ENCODE data around the gene E4F1. TPM values are rescaled to one million over a fixed set of nuclear protein-coding genes. Genes with fewer than 3 reads are reported as not detected.

Gene E4F1
- total and polyA plus RNA-seq, 2 of the 8 experiments (the other 6 are each of a cell fraction or from before 2014, with no cell fraction given), result 22.2 to 27.0 TPM

DNA sequence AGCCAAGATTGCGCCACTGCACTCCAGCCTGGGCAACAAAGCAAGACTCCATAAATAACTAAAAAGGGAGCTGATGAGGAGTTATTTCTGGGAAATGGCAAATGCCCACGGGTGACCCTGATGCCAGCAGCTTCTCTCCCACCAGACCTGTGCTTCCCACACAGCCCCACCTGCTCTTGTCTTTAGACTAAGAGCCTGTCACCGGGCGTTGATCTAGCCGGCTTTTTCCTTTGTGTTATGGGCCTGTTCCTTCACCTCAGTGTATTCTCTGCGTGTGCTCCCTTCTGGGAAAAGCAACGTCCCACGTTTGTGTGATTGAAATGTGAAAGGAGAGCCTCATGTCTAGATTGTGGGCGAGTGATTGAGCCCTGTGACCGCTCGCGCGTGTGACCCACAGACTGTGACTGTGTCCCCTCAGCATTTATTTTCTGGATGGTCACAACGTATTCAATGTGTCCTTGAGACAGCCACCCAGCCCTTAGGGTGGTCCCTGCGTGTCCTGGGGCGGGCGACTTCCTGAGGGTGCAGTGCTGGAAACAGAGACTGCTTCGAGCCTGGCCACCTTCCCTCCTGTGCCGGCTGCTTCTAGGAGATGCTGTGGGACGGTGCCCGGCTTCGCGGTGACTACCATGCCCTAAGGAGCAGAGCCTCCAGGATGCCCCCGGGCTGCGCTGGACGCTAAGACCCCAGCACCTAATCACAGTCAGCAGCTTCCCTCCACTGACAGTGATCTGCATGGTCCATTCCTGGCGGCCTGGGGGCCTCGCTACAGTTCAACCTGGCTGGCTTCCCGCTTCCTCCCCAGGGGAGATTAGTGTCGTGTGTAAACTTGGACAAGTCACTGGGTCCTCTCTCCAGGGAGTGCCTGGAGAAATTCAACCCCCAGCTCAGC lies 52.3 kb downstream of the E4F1 start:
- Histone ChIP-seq H3K27ac (ENCODE audit: low read depth, low read length) (no peak overlapping the region), H2AFZ (ENCODE audit: low read length) (no peak overlapping the region), H2AK5ac (ENCODE audit: low read depth, low read length) (no peak overlapping the region), H4K20me1 (replicated peaks in 1 of 2; ENCODE audit: control insufficient read depth in 1 of 2, insufficient read depth in 2 of 2, low read length in 2 of 2) (peaks cover 3 to 11% of the 10 kb centered on the region in 2 experiments), H3K18ac (ENCODE audit: extremely low read depth, low read length) (no peak overlapping the region), H3K27me3 (replicated peaks in 1 of 4; ENCODE audit: control insufficient read depth in 3 of 4, extremely low read depth in 1 of 4, insufficient read depth in 3 of 4, low read length in 3 of 4) (no peaks in the 10 kb centered on the region), H2BK15ac (ENCODE audit: low read length) (no peak overlapping the region), H3K4ac (replicated peaks; ENCODE audit: insufficient read length, low read depth, low read length) (no peak overlapping the region), H2BK12ac (ENCODE audit: low read depth, low read length) (no peak overlapping the region), H3K4me2 (ENCODE audit: insufficient read depth in 1 of 2, low read depth in 2 of 2, low read length in 2 of 2) (no peak overlapping the region), H3K79me1 (ENCODE audit: low read depth, low read length) (peaks cover 6% of the 10 kb centered on the region), H3K79me2 (ENCODE audit: control insufficient read depth in 1 of 2, insufficient read depth in 2 of 2, low read length in 2 of 2) (no peaks in the 10 kb centered on the region; a peak in 1 of 4 replicates), H3K9ac (replicated peaks in 1 of 4; ENCODE audit: extremely low read depth in 1 of 4, low read depth in 3 of 4, low read length in 3 of 4) (no peak overlapping the region), H3K4me1 (replicated peaks in 1 of 4; ENCODE audit: control insufficient read depth in 3 of 4, insufficient read depth in 4 of 4, low read length in 3 of 4) (no peaks in the 10 kb centered on the region; a peak in 1 of 7 replicates), H3K14ac (ENCODE audit: insufficient read length) (no peak overlapping the region), H3K23me2 (ENCODE audit: low read depth, low read length) (no peaks in the 10 kb centered on the region), H3K9me3 (ENCODE audit: insufficient read depth in 2 of 2, low read depth in 1 of 2, low read length in 1 of 2) (no peaks in the 10 kb centered on the region), H4K5ac (ENCODE audit: insufficient read length, low read depth, low read length) (no peak overlapping the region), H4K8ac (ENCODE audit: extremely low read depth, insufficient read depth, low read length) (peak overlapping the region; percentile 53; the same call in 1 of the 2 replicates), H2BK120ac (replicated peaks; ENCODE audit: low read depth, low read length) (no peak overlapping the region), H3K36me3 (ENCODE audit: control insufficient read depth in 2 of 4, insufficient read depth in 4 of 4, low read length in 3 of 4) (no peaks in the 10 kb centered on the region), H3K4me3 (ENCODE audit: extremely low read depth in 1 of 4, insufficient read depth in 2 of 4, low read depth in 3 of 4, low read length in 4 of 4) (no peak overlapping the region), H4K91ac (replicated peaks; ENCODE audit: insufficient read length, low read length) (no peak overlapping the region), H2BK5ac (ENCODE audit: low read depth, low read length) (no peak overlapping the region), H2BK20ac (ENCODE audit: low read length) (no peak overlapping the region), H3K23ac (ENCODE audit: insufficient read length) (no peak overlapping the region), H3K56ac (replicated peaks; ENCODE audit: insufficient read length, low read depth, low read length) (no peak overlapping the region)
- WGBS, 2 experiments (ENCODE audit: extremely low coverage in 1 of 2, insufficient coverage in 1 of 2, insufficient read length in 1 of 2, insufficient replicate concordance in 2 of 2, low coverage in 1 of 2, low lambda C conversion rate in 2 of 2, missing lambda C conversion rate in 1 of 2), result 88% methylated on average over 30 of the region's 30 CpGs; no CpG with 5 or more reads in 1 of the 2 experiments
- no peak for DNase-seq (ENCODE audit: low read depth in 1 of 2, low spot score in 2 of 2)
- TF ChIP-seq SP1 (IDR thresholded peaks at IDR 0.05; ENCODE audit: low read depth, low read length) (no peak), RNF2 (IDR thresholded peaks at IDR 0.05; ENCODE audit: borderline replicate concordance, low read depth, low read length, missing control alignments, poor library complexity, severe bottlenecking) (no peak), SAP30 (IDR thresholded peaks at IDR 0.05; ENCODE audit: insufficient read depth, insufficient replicate concordance, low read length) (no peak), BCL11A (IDR thresholded peaks at IDR 0.05; ENCODE audit: low read depth in 2 of 2, low read length in 2 of 2) (no peak), KDM5A (IDR thresholded peaks at IDR 0.05; ENCODE audit: low read length) (no peak), CEBPB (IDR thresholded peaks at IDR 0.05; ENCODE audit: low read depth, low read length) (no peak), SIN3A (conservative IDR thresholded peaks at IDR 0.05 in 1 of 2, IDR thresholded peaks at IDR 0.05 in 1 of 2; ENCODE audit: low read depth in 1 of 2, low read length in 2 of 2) (no peak), CREB1 (IDR thresholded peaks at IDR 0.05) (no peak), SIX5 (IDR thresholded peaks at IDR 0.05; ENCODE audit: low read depth, low read length) (no peak), POLR2AphosphoS5 (IDR thresholded peaks at IDR 0.05; ENCODE audit: low read depth, low read length) (no peak)
- CTCF ChIA-PET (ENCODE audit: partially characterized antibody), result interaction anchor here (0.9 to 1.5 kb wide), 4 partner anchors 21 to 248 kb away, joined by 3 read pairs; partner anchors contain the start of gene ABCA3
- no peak for FAIRE-seq
- POLR2A ChIA-PET (ENCODE audit: partially characterized antibody), result interaction anchor here (1.1 to 2.4 kb wide), 4 partner anchors 12 to 109 kb away, joined by 3 to 9 read pairs (median 6); partner anchors contain the start of gene ECI1
